HepG2 (cell line): ENCODE data around the gene UCP2. TPM values are rescaled to one million over a fixed set of nuclear protein-coding genes. Genes with fewer than 3 reads are reported as not detected.

ENCODE experiments used
- ATAC-seq: fragments of 200-7000 bp; cut with Tn5 transposase; 3 replicates; pipeline ENCODE4 v1.9.1; 2020; ENCODE audit warnings: mild to moderate bottlenecking, moderate library complexity
- BruUV-seq: library from RNA; stranded (reverse); fragments of 400-500 nt; replicated peaks from 2 replicates; lab custom pipeline; 2021; lab: Mats Ljungman, UMichigan
- CTCF ChIA-PET: fragments of 300-600 bp; formaldehyde crosslinking; extraction: SDS; loops from one replicate; lab custom pipeline; 2021; ENCODE audit warnings: low total read pairs, inconsistent platforms, low intra/inter-chr PET ratio; lab: Yijun Ruan, JAX
- POLR2A ChIA-PET: fragments of 350-600 bp; sonication (Branson Sonifier 250); formaldehyde crosslinking; loops from one replicate; lab custom pipeline; 2020; ENCODE audit warnings: antibody characterized with exemption, inconsistent platforms; lab: Yijun Ruan, JAX
- DNase-seq: peaks from one replicate; pipeline ENCODE4 v3.0.0-alpha.2; 2015; ENCODE audit warnings: low spot score
- FAIRE-seq: peaks from 3 replicates; lab custom pipeline; 2011; peaks lifted over from hg19 to GRCh38; lab: Jason Lieb, UNC
- H2AFZ ChIP-seq: one replicate; pipeline ENCODE4 v1.6.1; 2011; ENCODE audit warnings: low read length, inconsistent platforms
- H3K27ac ChIP-seq: fragments of 300-600 bp; 3 replicates; pipeline ENCODE4 v1.8.0; 2011; ENCODE audit warnings: mixed run types, mild to moderate bottlenecking, mixed read lengths, low read length, inconsistent platforms; ENCODE audit not compliant: insufficient read depth; ENCODE audit errors: extremely low read length
- H3K27me3 ChIP-seq, 2 experiments: fragments of 200-600 bp in 1 of 2; 2 replicates in 1 of 2; 3 replicates in 1 of 2; pipeline versions ENCODE4 v1.6.0 to v1.8.0; 2011; ENCODE audit warnings: low read length in 2 of 2, mild to moderate bottlenecking in 2 of 2, moderate library complexity in 2 of 2, inconsistent platforms in 1 of 2; ENCODE audit not compliant: insufficient read depth in 2 of 2, control insufficient read depth in 1 of 2
- H3K36me3 ChIP-seq, 2 experiments: fragments of 200-600 bp in 1 of 2; replicated peaks in 1 of 2; 2 replicates in 1 of 2; 3 replicates in 1 of 2; pipeline versions ENCODE4 v1.5.1 to v1.8.0; 2011; ENCODE audit warnings: low read length in 2 of 2, inconsistent platforms in 1 of 2; ENCODE audit not compliant: insufficient read depth in 2 of 2, control insufficient read depth in 1 of 2
- H3K4me1 ChIP-seq: 2 replicates; pipeline ENCODE4 v1.5.1; 2012; ENCODE audit warnings: low read length, inconsistent platforms; ENCODE audit not compliant: insufficient read depth
- H3K4me2 ChIP-seq: 2 replicates; pipeline ENCODE4 v1.6.0; 2011; ENCODE audit warnings: low read depth, low read length, inconsistent platforms
- H3K4me3 ChIP-seq, 3 experiments: fragments of 200-600 bp in 1 of 3; sonication (generic), shearing (Covaris generic) in 1 of 3; replicated peaks in 1 of 3; 2 replicates each; pipeline ENCODE4 v1.5.1; 2011 to 2016; ENCODE audit warnings: low read length in 3 of 3, inconsistent platforms in 2 of 3, low read depth in 2 of 3, mild to moderate bottlenecking in 2 of 3, control low read depth in 1 of 3, mixed read lengths in 1 of 3; ENCODE audit not compliant: insufficient read depth in 1 of 3
- H3K79me2 ChIP-seq: one replicate; pipeline ENCODE4 v1.6.1; 2011; ENCODE audit warnings: low read length, inconsistent platforms; ENCODE audit not compliant: insufficient read depth
- H3K9ac ChIP-seq: 2 replicates; pipeline ENCODE4 v1.6.0; 2011; ENCODE audit warnings: mild to moderate bottlenecking, low read depth, low read length, inconsistent platforms; ENCODE audit not compliant: insufficient read depth
- H3K9me3 ChIP-seq: 2 replicates; pipeline ENCODE4 v1.5.1; 2012; ENCODE audit warnings: mild to moderate bottlenecking, low read length
- H4K20me1 ChIP-seq: 2 replicates; pipeline ENCODE4 v1.6.0; 2011; ENCODE audit warnings: inconsistent platforms, mild to moderate bottlenecking, low read length, moderate library complexity; ENCODE audit not compliant: insufficient read depth
- FOSL2 ChIP-seq: sonication (generic); formaldehyde crosslinking; IDR thresholded peaks from 2 replicates; pipeline ENCODE4 v1.4.0; 2020; ENCODE audit warnings: missing genetic modification reagents
- NFRKB ChIP-seq: fragments of 450-650 bp; IDR thresholded peaks from 2 replicates; pipeline ENCODE4 v1.6.1; 2017
- SNAPC4 ChIP-seq: sonication (generic); formaldehyde crosslinking; IDR thresholded peaks from 2 replicates; pipeline ENCODE4 v1.4.0; 2020; ENCODE audit warnings: mild to moderate bottlenecking, missing genetic modification reagents
- ZBTB43 ChIP-seq: sonication (generic); formaldehyde crosslinking; conservative IDR thresholded peaks from 2 replicates; pipeline ENCODE4 v1.4.0; 2020; ENCODE audit warnings: missing genetic modification reagents
- ZNF782 ChIP-seq: sonication (generic); formaldehyde crosslinking; IDR thresholded peaks from 2 replicates; pipeline ENCODE4 v1.4.0; 2020; ENCODE audit warnings: missing genetic modification reagents, mild to moderate bottlenecking, borderline replicate concordance
- WGBS: methylation state at CpG from one replicate; pipeline ENCODE4 v1.1.6; 2017; ENCODE audit warnings: low lambda C conversion rate; 5-methylcytosine and 5-hydroxymethylcytosine counted together
- in situ Hi-C: cut with HindIII; loops from 2 replicates; pipeline ENCODE4 v1.10.0; 2017; ENCODE audit warnings: low pct_unique_long_range_greater_than_20kb; ENCODE audit not compliant: extremely low pct_ligation_motif_present
- intact Hi-C: fragments of 100-400 bp; cut with micrococcal nuclease; formaldehyde crosslinking; loops from one replicate; pipeline ENCODE4 v1.10.0; 2022; ENCODE audit not compliant: unreplicated experiment
- polyA plus RNA-seq, 8 experiments: library from polyadenylated mRNA; depleted of rRNA in 3 of 8; stranded (reverse) in 7 of 8; unstranded in 1 of 8; fragments of >200 nt; fragmentation: Illumina TruSeq in 4 of 8; extraction: Trizol in 4 of 8; gene quantifications; 2 replicates each; pipeline versions ENCODE4 v1.2.1 to v1.2.3, GENCODE V29; 2011 to 2016; ENCODE audit warnings: low read depth in 4 of 8, missing spikeins in 1 of 8, mixed read lengths in 1 of 8; ENCODE audit not compliant: insufficient read depth in 1 of 8
- total RNA-seq, 5 experiments: library from RNA; depleted of rRNA; stranded (reverse); fragments of >200 nt; fragmentation: Illumina TruSeq; extraction: Trizol; gene quantifications; 2 replicates each; pipeline ENCODE4 v1.2.3, GENCODE V29; 2016; ENCODE audit warnings: low read depth in 1 of 5
- TF ChIP-seq, protein P1 (sequence below): sonication (generic); formaldehyde crosslinking; IDR thresholded peaks from 2 replicates; pipeline ENCODE4 v1.5.1; 2020; ENCODE audit warnings: mild to moderate bottlenecking, missing genetic modification reagents, borderline replicate concordance
- TF ChIP-seq, protein P2 (sequence below): IDR thresholded peaks from 2 replicates; pipeline ENCODE4 v1.6.1; 2016; ENCODE audit warnings: low read depth
- TF ChIP-seq, protein P3 (sequence below): sonication (generic); formaldehyde crosslinking; IDR thresholded peaks from 2 replicates; pipeline ENCODE4 v1.4.0; 2020; ENCODE audit warnings: low read depth, mild to moderate bottlenecking, missing genetic modification reagents

UCP2 gene
- total and polyA plus RNA-seq, 2 of the 13 experiments (the other 11 are each of a cell fraction or from before 2014, with no cell fraction given): 2.7 to 3.2 TPM

GRCh38 chr11:73951797-73952196 is 30.8 kb downstream of the UCP2 start:
- no peak overlapping the region for H2AFZ ChIP-seq
- H3K4me3 ChIP-seq: peak overlapping the region; percentile 46 to 77 (median 71)
- H4K20me1 ChIP-seq: 0 out of 2 replicates have a peak, but pooled peaks cover 3% of the 10 kb centered on the region
- in situ Hi-C loops: loop anchor here (25.0 kb wide), 1 partner anchor 211 kb away; the partner anchor contains the start of genes C2CD3 and PPME1
- no peaks in the 10 kb centered on the region; a peak in 1 of 5 replicates for H3K27me3 ChIP-seq
- peak overlapping the region; percentile 86 for H3K27ac ChIP-seq
- ChIA-PET POLR2A (no interaction called here), CTCF (no interaction called here)
- intact Hi-C loops: no loop called here
- FAIRE-seq (no peak), ATAC-seq (no peak), DNase-seq (no peak)
- BruUV-seq: no TSS peak
- H3K36me3 ChIP-seq: peaks cover 0 to 7% of the 10 kb centered on the region in 2 experiments; a peak in 2 of 5 replicates
- peaks cover 74% of the 10 kb centered on the region for H3K4me1 ChIP-seq
- H3K9me3 ChIP-seq: no peaks in the 10 kb centered on the region
- H3K79me2 ChIP-seq: peaks cover 11% of the 10 kb centered on the region
- H3K9ac ChIP-seq: peak overlapping the region; percentile 79
- WGBS: 2% methylated on average over 7 of the region's 7 CpGs
- peak overlapping the region; percentile 80 for H3K4me2 ChIP-seq
- TF ChIP-seq SNAPC4 (CRISPR knock-in tag) (peak; percentile 89), NFRKB (no peak), FOSL2 (peak; percentile 61), ZBTB43 (no peak), ZNF782 (CRISPR knock-in tag) (no peak)
- TF ChIP-seq, protein P1, sequence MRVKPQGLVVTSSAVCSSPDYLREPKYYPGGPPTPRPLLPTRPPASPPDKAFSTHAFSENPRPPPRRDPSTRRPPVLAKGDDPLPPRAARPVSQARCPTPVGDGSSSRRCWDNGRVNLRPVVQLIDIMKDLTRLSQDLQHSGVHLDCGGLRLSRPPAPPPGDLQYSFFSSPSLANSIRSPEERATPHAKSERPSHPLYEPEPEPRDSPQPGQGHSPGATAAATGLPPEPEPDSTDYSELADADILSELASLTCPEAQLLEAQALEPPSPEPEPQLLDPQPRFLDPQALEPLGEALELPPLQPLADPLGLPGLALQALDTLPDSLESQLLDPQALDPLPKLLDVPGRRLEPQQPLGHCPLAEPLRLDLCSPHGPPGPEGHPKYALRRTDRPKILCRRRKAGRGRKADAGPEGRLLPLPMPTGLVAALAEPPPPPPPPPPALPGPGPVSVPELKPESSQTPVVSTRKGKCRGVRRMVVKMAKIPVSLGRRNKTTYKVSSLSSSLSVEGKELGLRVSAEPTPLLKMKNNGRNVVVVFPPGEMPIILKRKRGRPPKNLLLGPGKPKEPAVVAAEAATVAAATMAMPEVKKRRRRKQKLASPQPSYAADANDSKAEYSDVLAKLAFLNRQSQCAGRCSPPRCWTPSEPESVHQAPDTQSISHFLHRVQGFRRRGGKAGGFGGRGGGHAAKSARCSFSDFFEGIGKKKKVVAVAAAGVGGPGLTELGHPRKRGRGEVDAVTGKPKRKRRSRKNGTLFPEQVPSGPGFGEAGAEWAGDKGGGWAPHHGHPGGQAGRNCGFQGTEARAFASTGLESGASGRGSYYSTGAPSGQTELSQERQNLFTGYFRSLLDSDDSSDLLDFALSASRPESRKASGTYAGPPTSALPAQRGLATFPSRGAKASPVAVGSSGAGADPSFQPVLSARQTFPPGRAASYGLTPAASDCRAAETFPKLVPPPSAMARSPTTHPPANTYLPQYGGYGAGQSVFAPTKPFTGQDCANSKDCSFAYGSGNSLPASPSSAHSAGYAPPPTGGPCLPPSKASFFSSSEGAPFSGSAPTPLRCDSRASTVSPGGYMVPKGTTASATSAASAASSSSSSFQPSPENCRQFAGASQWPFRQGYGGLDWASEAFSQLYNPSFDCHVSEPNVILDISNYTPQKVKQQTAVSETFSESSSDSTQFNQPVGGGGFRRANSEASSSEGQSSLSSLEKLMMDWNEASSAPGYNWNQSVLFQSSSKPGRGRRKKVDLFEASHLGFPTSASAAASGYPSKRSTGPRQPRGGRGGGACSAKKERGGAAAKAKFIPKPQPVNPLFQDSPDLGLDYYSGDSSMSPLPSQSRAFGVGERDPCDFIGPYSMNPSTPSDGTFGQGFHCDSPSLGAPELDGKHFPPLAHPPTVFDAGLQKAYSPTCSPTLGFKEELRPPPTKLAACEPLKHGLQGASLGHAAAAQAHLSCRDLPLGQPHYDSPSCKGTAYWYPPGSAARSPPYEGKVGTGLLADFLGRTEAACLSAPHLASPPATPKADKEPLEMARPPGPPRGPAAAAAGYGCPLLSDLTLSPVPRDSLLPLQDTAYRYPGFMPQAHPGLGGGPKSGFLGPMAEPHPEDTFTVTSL (CRISPR knock-in tag): no peak
- TF ChIP-seq, protein P2, sequence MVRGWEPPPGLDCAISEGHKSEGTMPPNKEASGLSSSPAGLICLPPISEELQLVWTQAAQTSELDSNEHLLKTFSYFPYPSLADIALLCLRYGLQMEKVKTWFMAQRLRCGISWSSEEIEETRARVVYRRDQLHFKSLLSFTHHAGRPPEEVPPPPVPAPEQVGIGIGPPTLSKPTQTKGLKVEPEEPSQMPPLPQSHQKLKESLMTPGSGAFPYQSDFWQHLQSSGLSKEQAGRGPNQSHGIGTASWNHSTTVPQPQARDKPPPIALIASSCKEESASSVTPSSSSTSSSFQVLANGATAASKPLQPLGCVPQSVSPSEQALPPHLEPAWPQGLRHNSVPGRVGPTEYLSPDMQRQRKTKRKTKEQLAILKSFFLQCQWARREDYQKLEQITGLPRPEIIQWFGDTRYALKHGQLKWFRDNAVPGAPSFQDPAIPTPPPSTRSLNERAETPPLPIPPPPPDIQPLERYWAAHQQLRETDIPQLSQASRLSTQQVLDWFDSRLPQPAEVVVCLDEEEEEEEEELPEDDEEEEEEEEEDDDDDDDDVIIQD: no peak
- TF ChIP-seq, protein P3, sequence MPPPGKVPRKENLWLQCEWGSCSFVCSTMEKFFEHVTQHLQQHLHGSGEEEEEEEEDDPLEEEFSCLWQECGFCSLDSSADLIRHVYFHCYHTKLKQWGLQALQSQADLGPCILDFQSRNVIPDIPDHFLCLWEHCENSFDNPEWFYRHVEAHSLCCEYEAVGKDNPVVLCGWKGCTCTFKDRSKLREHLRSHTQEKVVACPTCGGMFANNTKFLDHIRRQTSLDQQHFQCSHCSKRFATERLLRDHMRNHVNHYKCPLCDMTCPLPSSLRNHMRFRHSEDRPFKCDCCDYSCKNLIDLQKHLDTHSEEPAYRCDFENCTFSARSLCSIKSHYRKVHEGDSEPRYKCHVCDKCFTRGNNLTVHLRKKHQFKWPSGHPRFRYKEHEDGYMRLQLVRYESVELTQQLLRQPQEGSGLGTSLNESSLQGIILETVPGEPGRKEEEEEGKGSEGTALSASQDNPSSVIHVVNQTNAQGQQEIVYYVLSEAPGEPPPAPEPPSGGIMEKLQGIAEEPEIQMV (CRISPR knock-in tag): no peak
